Measurements from ENCODE around the gene SH3BGRL2. TPM values are rescaled to one million over a fixed set of nuclear protein-coding genes. Genes with fewer than 3 reads are reported as not detected.

Gene SH3BGRL2
- total RNA-seq, 2 donors from 2014 or later: 24.1 to 29.1 TPM

DNA sequence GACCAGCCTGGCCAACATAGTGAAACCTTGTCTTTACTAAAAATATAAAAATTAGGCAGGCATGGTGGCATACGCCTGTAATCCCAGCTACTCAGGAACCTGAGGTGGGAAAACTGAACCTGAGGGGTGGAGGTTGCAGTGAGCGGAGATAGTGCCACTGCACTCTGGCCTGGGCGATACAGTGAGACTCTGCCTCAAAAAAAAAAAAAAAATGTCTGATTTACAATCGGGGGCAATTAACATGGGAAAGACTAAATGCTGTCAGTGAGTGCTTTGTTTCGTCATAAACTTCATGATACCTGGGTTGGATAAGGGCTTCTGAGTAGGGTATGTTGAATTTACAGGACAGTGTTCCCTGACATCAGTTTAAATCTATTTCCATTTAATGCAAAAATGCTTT, 8.0 kb upstream of the SH3BGRL2 start:
- DNase-seq (ENCODE audit: low spot score) (no peak), ATAC-seq (ENCODE audit: insufficient number of reproducible peaks, low FRiP score, low read depth) (no peak)
- Histone ChIP-seq H3K36me3 (no peaks in the 10 kb centered on the region), H3K4me1 (ENCODE audit: control insufficient read depth in 1 of 2, low read depth in 2 of 2) (no peaks in the 10 kb centered on the region), H3K9me3 (no peaks in the 10 kb centered on the region), H3K27ac (no peak overlapping the region), H3K27me3 (replicated peaks; ENCODE audit: insufficient read depth) (no peaks in the 10 kb centered on the region), H3K4me3 (no peak overlapping the region)
- TF ChIP-seq, protein P1, sequence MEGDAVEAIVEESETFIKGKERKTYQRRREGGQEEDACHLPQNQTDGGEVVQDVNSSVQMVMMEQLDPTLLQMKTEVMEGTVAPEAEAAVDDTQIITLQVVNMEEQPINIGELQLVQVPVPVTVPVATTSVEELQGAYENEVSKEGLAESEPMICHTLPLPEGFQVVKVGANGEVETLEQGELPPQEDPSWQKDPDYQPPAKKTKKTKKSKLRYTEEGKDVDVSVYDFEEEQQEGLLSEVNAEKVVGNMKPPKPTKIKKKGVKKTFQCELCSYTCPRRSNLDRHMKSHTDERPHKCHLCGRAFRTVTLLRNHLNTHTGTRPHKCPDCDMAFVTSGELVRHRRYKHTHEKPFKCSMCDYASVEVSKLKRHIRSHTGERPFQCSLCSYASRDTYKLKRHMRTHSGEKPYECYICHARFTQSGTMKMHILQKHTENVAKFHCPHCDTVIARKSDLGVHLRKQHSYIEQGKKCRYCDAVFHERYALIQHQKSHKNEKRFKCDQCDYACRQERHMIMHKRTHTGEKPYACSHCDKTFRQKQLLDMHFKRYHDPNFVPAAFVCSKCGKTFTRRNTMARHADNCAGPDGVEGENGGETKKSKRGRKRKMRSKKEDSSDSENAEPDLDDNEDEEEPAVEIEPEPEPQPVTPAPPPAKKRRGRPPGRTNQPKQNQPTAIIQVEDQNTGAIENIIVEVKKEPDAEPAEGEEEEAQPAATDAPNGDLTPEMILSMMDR (IDR thresholded peaks at IDR 0.05): no peak

DNA sequence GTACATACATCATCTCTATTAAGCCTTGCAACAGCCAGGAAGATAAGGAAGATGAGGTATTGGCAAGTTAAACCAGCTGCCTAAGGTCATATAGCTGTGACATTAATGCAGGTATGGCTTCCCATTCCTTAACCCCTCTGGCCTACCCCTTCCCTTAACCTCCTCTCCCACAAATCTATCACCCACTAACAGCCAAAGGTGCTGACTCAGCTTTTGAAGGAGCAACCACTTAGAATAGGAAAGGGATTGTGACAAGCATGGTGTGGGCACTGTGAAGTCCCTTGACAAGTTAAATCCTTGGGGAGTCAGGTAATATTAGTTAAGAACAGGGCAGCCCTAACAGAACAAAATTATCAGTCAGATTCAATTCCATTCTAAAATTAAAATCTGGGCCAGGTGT, 5.4 kb upstream of the SH3BGRL2 start:
- Histone ChIP-seq H3K4me3 (no peak overlapping the region), H3K9me3 (no peaks in the 10 kb centered on the region), H3K27me3 (replicated peaks; ENCODE audit: insufficient read depth) (no peaks in the 10 kb centered on the region), H3K4me1 (ENCODE audit: control insufficient read depth in 1 of 2, low read depth in 2 of 2) (peaks cover 2 to 5% of the 10 kb centered on the region in 2 donors), H3K36me3 (no peaks in the 10 kb centered on the region), H3K27ac (no peak overlapping the region)
- no peak for DNase-seq (ENCODE audit: low spot score)
- TF ChIP-seq, protein P1 (IDR thresholded peaks at IDR 0.05): no peak
- ATAC-seq (ENCODE audit: insufficient number of reproducible peaks, low FRiP score, low read depth): no peak

DNA sequence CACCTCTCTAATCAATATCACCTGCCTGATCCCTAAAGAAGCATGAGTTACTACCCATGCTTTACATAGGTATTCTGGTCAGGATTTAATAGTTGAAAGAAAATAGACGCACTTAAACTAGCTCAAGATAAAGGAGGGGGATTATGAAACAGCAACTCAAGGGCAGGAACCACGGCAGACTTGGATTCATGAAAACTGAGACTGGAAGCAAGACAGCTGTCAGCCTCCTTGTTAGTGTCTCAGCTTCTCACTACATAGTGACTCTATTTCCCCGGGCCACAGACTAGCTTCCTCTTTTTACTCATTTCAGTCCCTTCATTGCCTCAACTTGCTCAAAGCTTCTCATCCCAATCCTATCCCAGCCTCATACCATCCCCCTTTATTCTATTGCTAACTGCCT, 4.3 kb upstream of the SH3BGRL2 start:
- no peak for DNase-seq (ENCODE audit: low spot score)
- H3K9me3 ChIP-seq: no peaks in the 10 kb centered on the region
- no peak overlapping the region for H3K4me3 ChIP-seq
- H3K27ac ChIP-seq: no peak overlapping the region
- no peak for ATAC-seq (ENCODE audit: insufficient number of reproducible peaks, low FRiP score, low read depth)
- H3K36me3 ChIP-seq: no peaks in the 10 kb centered on the region
- no peaks in the 10 kb centered on the region for H3K27me3 ChIP-seq (replicated peaks; ENCODE audit: insufficient read depth)
- peaks cover 5 to 6% of the 10 kb centered on the region in 2 donors for H3K4me1 ChIP-seq (ENCODE audit: control insufficient read depth in 1 of 2, low read depth in 2 of 2)
- TF ChIP-seq, protein P1 (IDR thresholded peaks at IDR 0.05): no peak

DNA sequence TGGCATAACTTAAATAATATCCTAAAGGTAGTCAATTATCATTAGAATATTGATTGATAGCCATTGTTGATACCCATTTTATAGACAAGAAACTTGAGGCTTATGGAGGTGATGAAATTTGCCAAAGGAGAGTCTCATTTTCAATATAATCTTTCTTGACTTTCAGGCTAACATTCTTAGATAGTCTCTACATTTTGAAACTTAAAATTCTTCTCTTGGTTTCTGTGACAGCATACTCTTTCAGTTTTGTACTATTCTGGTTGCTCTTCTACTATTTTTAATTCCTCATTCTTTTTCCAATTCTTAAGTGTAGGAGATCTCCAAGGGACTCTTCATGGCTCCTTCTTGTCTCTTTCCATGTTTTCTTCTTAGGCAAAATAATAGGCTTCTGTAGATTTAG, 3.7 kb upstream of the SH3BGRL2 start:
- no peaks in the 10 kb centered on the region for H3K27me3 ChIP-seq (replicated peaks; ENCODE audit: insufficient read depth)
- TF ChIP-seq, protein P1 (IDR thresholded peaks at IDR 0.05): no peak
- H3K4me3 ChIP-seq: no peak overlapping the region
- H3K36me3 ChIP-seq: no peaks in the 10 kb centered on the region
- no peak for DNase-seq (ENCODE audit: low spot score)
- no peak overlapping the region for H3K27ac ChIP-seq
- ATAC-seq (ENCODE audit: insufficient number of reproducible peaks, low FRiP score, low read depth): no peak
- no peaks in the 10 kb centered on the region for H3K9me3 ChIP-seq
- peaks cover 5 to 6% of the 10 kb centered on the region in 2 donors for H3K4me1 ChIP-seq (ENCODE audit: control insufficient read depth in 1 of 2, low read depth in 2 of 2)

DNA sequence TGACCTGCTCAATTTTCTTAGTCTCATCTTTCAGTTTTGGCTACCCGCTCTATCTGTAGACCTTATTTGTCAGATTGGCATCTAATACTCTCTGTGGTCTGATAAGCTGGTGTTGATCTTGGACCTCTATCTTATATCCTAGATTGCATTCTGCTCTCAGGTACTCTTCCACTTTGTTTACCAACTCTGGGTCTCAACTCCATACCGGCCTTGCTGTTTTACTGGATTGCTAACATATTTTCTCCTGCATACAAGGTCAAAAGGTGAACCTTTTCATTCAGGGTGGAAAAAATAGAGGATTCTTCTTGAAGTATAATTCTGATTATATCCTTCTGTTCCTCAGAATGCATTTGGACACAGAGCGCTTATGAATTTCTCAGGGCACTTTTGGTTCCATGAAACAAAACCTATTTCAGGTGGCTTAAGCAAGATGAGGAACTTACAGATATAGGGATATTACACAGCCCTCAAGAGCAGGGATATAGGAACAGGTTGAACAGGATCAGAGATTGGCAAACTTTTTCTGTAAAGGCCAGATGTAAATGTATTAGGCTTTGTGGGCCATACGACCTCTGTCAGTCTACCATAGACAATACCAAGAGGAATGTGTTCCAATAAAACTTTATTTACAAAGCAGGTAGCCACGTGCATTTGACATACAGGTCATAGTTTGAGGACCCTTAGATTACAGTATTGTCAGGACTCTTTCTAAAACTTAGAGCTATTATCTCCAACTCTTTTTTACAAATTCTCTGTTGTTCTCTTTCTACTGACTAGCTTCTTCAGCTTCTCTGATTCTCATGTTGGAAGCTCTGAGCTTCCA, 2.5 kb upstream of the SH3BGRL2 start:
- peaks cover 5 to 6% of the 10 kb centered on the region in 2 donors for H3K4me1 ChIP-seq (ENCODE audit: control insufficient read depth in 1 of 2, low read depth in 2 of 2)
- no peak for ATAC-seq (ENCODE audit: insufficient number of reproducible peaks, low FRiP score, low read depth)
- H3K4me3 ChIP-seq: no peak overlapping the region
- TF ChIP-seq, protein P1 (IDR thresholded peaks at IDR 0.05): no peak
- no peaks in the 10 kb centered on the region for H3K27me3 ChIP-seq (replicated peaks; ENCODE audit: insufficient read depth)
- H3K27ac ChIP-seq: no peak overlapping the region
- no peaks in the 10 kb centered on the region for H3K9me3 ChIP-seq
- no peaks in the 10 kb centered on the region for H3K36me3 ChIP-seq
- no peak for DNase-seq (ENCODE audit: low spot score)

All from thoracic aorta (tissue), 2 donors.